ENCODE measurements around the gene ZNF791. TPM values are rescaled to one million over a fixed set of nuclear protein-coding genes. Genes with fewer than 3 reads are reported as not detected.

Gene ZNF791
- total and polyA plus RNA-seq, 3 experiments from 2014 or later, result 21.3 to 23.8 (median 23.6) TPM

GRCh38 chr19:12664406-12665280 is 53.9 kb downstream of the ZNF791 start:
- H3K27ac Mint-ChIP-seq, result peak overlapping the region; percentile 89 to 100 (median 96)
- H3K36me3 ChIP-seq (ENCODE audit: insufficient read depth, low read length), result peaks cover 8% of the 10 kb centered on the region
- no peak for DNase-seq
- ChIA-PET POLR2A (interaction anchor here (0.6 kb wide), 1 partner anchor 17 kb away, joined by 3 read pairs; no protein-coding TSS in a partner anchor), CTCF (interaction anchor here (2.0 to 5.7 kb wide), 2 partner anchors 14 to 24 kb away, joined by 8 to 32 read pairs; no protein-coding TSS in a partner anchor)
- no peak overlapping the region for H3K4me3 ChIP-seq (ENCODE audit: low read length)
- H3K4me3 Mint-ChIP-seq, result peak overlapping the region; percentile 87 to 100 (median 95)
- peaks cover 3 to 66% (median 5%) of the 10 kb centered on the region in 3 donors for H3K36me3 Mint-ChIP-seq
- H3K4me1 Mint-ChIP-seq, result peaks cover 35 to 50% (median 37%) of the 10 kb centered on the region in 3 donors
- no peaks in the 10 kb centered on the region for H3K9me3 ChIP-seq (ENCODE audit: low read length)
- no peaks in the 10 kb centered on the region for H3K27me3 Mint-ChIP-seq
- peaks cover 31% of the 10 kb centered on the region for H3K4me1 ChIP-seq (ENCODE audit: insufficient read depth, low read length)
- H3K9me3 Mint-ChIP-seq, result no peaks in the 10 kb centered on the region
- no peaks in the 10 kb centered on the region for H3K27me3 ChIP-seq (ENCODE audit: insufficient read depth, low read length, poor library complexity, severe bottlenecking)
- no peak overlapping the region for H3K27ac ChIP-seq (ENCODE audit: low read depth, low read length)

GRCh38 chr19:12665281-12665573 is 54.5 kb downstream of the ZNF791 start:
- Histone ChIP-seq H3K9me3 (ENCODE audit: low read length) (no peaks in the 10 kb centered on the region), H3K27ac (ENCODE audit: low read depth, low read length) (peak overlapping the region; percentile 72), H3K27me3 (ENCODE audit: insufficient read depth, low read length, poor library complexity, severe bottlenecking) (no peaks in the 10 kb centered on the region), H3K36me3 (ENCODE audit: insufficient read depth, low read length) (peaks cover 8% of the 10 kb centered on the region), H3K4me1 (ENCODE audit: insufficient read depth, low read length) (peaks cover 35% of the 10 kb centered on the region), H3K4me3 (ENCODE audit: low read length) (peak overlapping the region; percentile 83)
- H3K27ac Mint-ChIP-seq, result peak overlapping the region; percentile 89 to 100 (median 96)
- H3K27me3 Mint-ChIP-seq, result no peaks in the 10 kb centered on the region
- peaks cover 38 to 53% (median 39%) of the 10 kb centered on the region in 3 donors for H3K4me1 Mint-ChIP-seq
- H3K9me3 Mint-ChIP-seq, result no peaks in the 10 kb centered on the region
- H3K4me3 Mint-ChIP-seq, result peak overlapping the region; percentile 87 to 100 (median 95)
- POLR2A ChIA-PET, result interaction anchor here (1.7 kb wide), 1 partner anchor 25 kb away, joined by 5 read pairs; no protein-coding TSS in a partner anchor
- CTCF ChIA-PET, result interaction anchor here (2.0 to 5.7 kb wide), 2 partner anchors 13 to 25 kb away, joined by 8 to 32 read pairs; no protein-coding TSS in a partner anchor
- H3K36me3 Mint-ChIP-seq, result peaks cover 0 to 62% (median 3%) of the 10 kb centered on the region in 3 donors
- peak; percentile 29 to 65 (median 47) for DNase-seq

GRCh38 chr19:12665671-12666264 is 55.0 kb downstream of the ZNF791 start:
- H3K27me3 ChIP-seq (ENCODE audit: insufficient read depth, low read length, poor library complexity, severe bottlenecking), result no peaks in the 10 kb centered on the region
- peaks cover 8% of the 10 kb centered on the region for H3K36me3 ChIP-seq (ENCODE audit: insufficient read depth, low read length)
- peak overlapping the region; percentile 89 to 100 (median 98) for H3K27ac Mint-ChIP-seq
- peak overlapping the region; percentile 72 for H3K27ac ChIP-seq (ENCODE audit: low read depth, low read length)
- H3K4me1 Mint-ChIP-seq, result peaks cover 41 to 58% (median 45%) of the 10 kb centered on the region in 3 donors
- peaks cover 0 to 59% (median 3%) of the 10 kb centered on the region in 3 donors for H3K36me3 Mint-ChIP-seq
- no peaks in the 10 kb centered on the region for H3K27me3 Mint-ChIP-seq
- no peak for DNase-seq
- H3K4me3 Mint-ChIP-seq, result peak overlapping the region; percentile 87 to 100 (median 95)
- H3K4me3 ChIP-seq (ENCODE audit: low read length), result peak overlapping the region; percentile 83
- CTCF ChIA-PET, result interaction anchor here (0.7 to 5.7 kb wide), 5 partner anchors 12 to 182 kb away, joined by 3 to 32 read pairs (median 3); partner anchors contain the start of gene ZNF709
- POLR2A ChIA-PET, result interaction anchor here (0.5 to 1.7 kb wide), 4 partner anchors 26 to 1070 kb away, joined by 3 to 5 read pairs (median 4); partner anchors contain the start of genes ZNF490, ZNF563 and ZNF791
- no peaks in the 10 kb centered on the region for H3K9me3 Mint-ChIP-seq
- peaks cover 40% of the 10 kb centered on the region for H3K4me1 ChIP-seq (ENCODE audit: insufficient read depth, low read length)
- no peaks in the 10 kb centered on the region for H3K9me3 ChIP-seq (ENCODE audit: low read length)

GRCh38 chr19:12666265-12667048 is 55.7 kb downstream of the ZNF791 start, which contains the start of the genes MAN2B1 and WDR83:
MAN2B1 (minus strand) TSS chr19:12666742; CDS start chr19:12666701, 41 bp downstream.
WDR83 (plus strand) TSS chr19:12666807; CDS start chr19:12669791, 2,984 bp downstream.
- Mint-ChIP-seq H3K4me1 (peaks cover 43 to 59% (median 46%) of the 10 kb centered on the region in 3 donors), H3K27me3 (no peaks in the 10 kb centered on the region), H3K4me3 (peak within 1 kb of the TSS; percentile 87 to 100 (median 97)), H3K27ac (peak within 1 kb of the TSS; percentile 89 to 100 (median 98)), H3K9me3 (no peaks in the 10 kb centered on the region), H3K36me3 (peaks cover 0 to 52% (median 3%) of the 10 kb centered on the region in 3 donors)
- H3K27me3 ChIP-seq (ENCODE audit: insufficient read depth, low read length, poor library complexity, severe bottlenecking), result no peaks in the 10 kb centered on the region
- ChIA-PET CTCF (interaction anchor here (0.7 to 5.7 kb wide), 5 partner anchors 12 to 182 kb away, joined by 3 to 32 read pairs (median 3); partner anchors contain the start of gene ZNF709), POLR2A (interaction anchor here (0.5 to 1.7 kb wide), 5 partner anchors 13 to 1069 kb away, joined by 3 to 5 read pairs (median 4); partner anchors contain the start of genes ZNF490, ZNF563 and ZNF791)
- H3K4me3 ChIP-seq (ENCODE audit: low read length), result peak within 1 kb of the TSS; percentile 83
- H3K4me1 ChIP-seq (ENCODE audit: insufficient read depth, low read length), result peaks cover 40% of the 10 kb centered on the region
- peaks cover 1% of the 10 kb centered on the region for H3K36me3 ChIP-seq (ENCODE audit: insufficient read depth, low read length)
- H3K9me3 ChIP-seq (ENCODE audit: low read length), result no peaks in the 10 kb centered on the region
- H3K27ac ChIP-seq (ENCODE audit: low read depth, low read length), result peak within 1 kb of the TSS; percentile 72
- peak; percentile 77 to 84 (median 79) for DNase-seq

GRCh38 chr19:12667731-12668302 is 57.1 kb downstream of the ZNF791 start:
- Mint-ChIP-seq H3K4me3 (peak overlapping the region; percentile 87 to 99 (median 95)), H3K4me1 (peaks cover 48 to 64% (median 52%) of the 10 kb centered on the region in 3 donors), H3K27me3 (no peaks in the 10 kb centered on the region), H3K36me3 (peaks cover 4 to 58% (median 5%) of the 10 kb centered on the region in 3 donors), H3K9me3 (no peaks in the 10 kb centered on the region), H3K27ac (peak overlapping the region; percentile 47 to 100 (median 100))
- Histone ChIP-seq H3K27ac (ENCODE audit: low read depth, low read length) (no peak overlapping the region), H3K9me3 (ENCODE audit: low read length) (no peaks in the 10 kb centered on the region), H3K4me1 (ENCODE audit: insufficient read depth, low read length) (peaks cover 43% of the 10 kb centered on the region), H3K36me3 (ENCODE audit: insufficient read depth, low read length) (no peaks in the 10 kb centered on the region), H3K4me3 (ENCODE audit: low read length) (no peak overlapping the region), H3K27me3 (ENCODE audit: insufficient read depth, low read length, poor library complexity, severe bottlenecking) (no peaks in the 10 kb centered on the region)
- CTCF ChIA-PET, result interaction anchor here (1.0 to 5.7 kb wide), 3 partner anchors 10 to 128 kb away, joined by 3 to 32 read pairs (median 8); partner anchors contain the start of gene DHPS
- DNase-seq, result no peak
- POLR2A ChIA-PET, result interaction anchor here (1.4 to 2.2 kb wide), 2 partner anchors 57 to 67 kb away, joined by 3 to 12 read pairs; partner anchors contain the start of genes TRIR, ZNF490 and ZNF791

- Histone ChIP-seq H3K4me1 (ENCODE audit: insufficient read depth, low read length) (peaks cover 43% of the 10 kb centered on the region), H3K9me3 (ENCODE audit: low read length) (no peaks in the 10 kb centered on the region), H3K27ac (ENCODE audit: low read depth, low read length) (peak overlapping the region; percentile 86), H3K4me3 (ENCODE audit: low read length) (peak overlapping the region; percentile 71), H3K36me3 (ENCODE audit: insufficient read depth, low read length) (no peaks in the 10 kb centered on the region), H3K27me3 (ENCODE audit: insufficient read depth, low read length, poor library complexity, severe bottlenecking) (no peaks in the 10 kb centered on the region)
- no peaks in the 10 kb centered on the region for H3K27me3 Mint-ChIP-seq
- peak overlapping the region; percentile 87 to 99 (median 95) for H3K4me3 Mint-ChIP-seq
- no peak for DNase-seq
- H3K9me3 Mint-ChIP-seq, result no peaks in the 10 kb centered on the region
- peak overlapping the region; percentile 99 to 100 (median 100) for H3K27ac Mint-ChIP-seq
- ChIA-PET POLR2A (interaction anchor here (0.5 to 2.2 kb wide), 4 partner anchors 54 to 1903 kb away, joined by 3 to 12 read pairs (median 3); partner anchors contain the start of genes TRIR, ZNF490 and ZNF791), CTCF (interaction anchor here (0.9 to 5.7 kb wide), 6 partner anchors 10 to 179 kb away, joined by 3 to 32 read pairs (median 3); partner anchors contain the start of gene DHPS)
- H3K4me1 Mint-ChIP-seq, result peaks cover 48 to 64% (median 52%) of the 10 kb centered on the region in 3 donors
- peaks cover 2 to 54% (median 4%) of the 10 kb centered on the region in 3 donors for H3K36me3 Mint-ChIP-seq
Measured at GRCh38 chr19:12668346-12668745, 57.6 kb downstream of the ZNF791 start.
